HG02840 (cell line): ENCODE results near the gene GPM6B.

Experiments
- ATAC-seq: cut with Tn5 transposase; IDR thresholded peaks from one replicate; pipeline ENCODE4 v1.9.1; 2021; ENCODE audit warnings: mild to moderate bottlenecking, moderate library complexity, moderate number of reproducible peaks; ENCODE audit not compliant: unreplicated experiment, low FRiP score

The GPM6B gene

DNA sequence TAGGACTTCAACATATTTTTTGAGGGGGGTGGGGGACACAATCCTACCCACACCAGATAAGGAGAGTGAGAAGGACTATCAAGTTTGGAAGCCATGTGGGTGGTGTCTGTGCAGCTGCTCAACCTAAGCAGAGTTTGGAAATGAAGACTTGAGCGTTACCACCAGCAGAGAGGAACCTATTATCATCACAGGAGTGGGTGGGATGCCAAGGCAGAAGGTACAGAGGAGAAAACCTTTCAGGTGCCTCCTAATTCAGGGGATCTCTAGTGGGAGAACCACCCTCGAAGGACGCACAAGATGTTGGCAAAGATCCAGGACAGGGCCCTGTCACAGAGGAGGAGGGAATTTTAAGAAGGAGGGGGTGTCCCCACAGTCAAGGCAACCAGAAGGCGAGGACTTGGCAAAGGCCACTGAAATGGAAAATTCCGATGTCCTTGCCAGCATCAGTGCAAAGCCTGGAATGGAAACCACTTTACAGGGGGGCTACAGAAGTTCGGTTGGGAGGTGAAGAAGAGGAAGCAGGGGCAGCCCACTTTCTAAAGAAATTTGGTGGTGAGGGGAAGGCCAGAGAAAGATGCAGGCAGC lies 8.4 kb upstream of the GPM6B start:
- ATAC-seq, result no peak

DNA sequence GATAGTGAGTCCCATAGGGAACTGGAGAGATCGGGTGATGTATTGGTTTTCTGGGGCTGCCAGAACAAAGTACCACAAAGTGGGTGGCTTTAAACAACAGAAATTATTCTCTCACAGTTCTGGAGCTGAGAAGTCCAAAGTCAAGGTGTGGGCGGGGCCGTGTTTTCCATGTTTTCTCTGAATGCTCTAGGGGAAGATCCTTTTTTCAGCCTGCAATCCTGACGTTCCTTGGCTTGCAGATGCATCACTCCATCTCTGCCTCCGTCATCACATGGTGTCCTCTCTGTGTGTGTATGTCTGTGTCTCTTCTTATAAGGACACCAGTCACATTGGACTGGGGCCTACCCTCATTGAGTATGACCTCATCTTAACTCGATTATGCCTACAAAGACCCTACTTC lies 7.9 kb upstream of the GPM6B start:
- ATAC-seq, result no peak

DNA sequence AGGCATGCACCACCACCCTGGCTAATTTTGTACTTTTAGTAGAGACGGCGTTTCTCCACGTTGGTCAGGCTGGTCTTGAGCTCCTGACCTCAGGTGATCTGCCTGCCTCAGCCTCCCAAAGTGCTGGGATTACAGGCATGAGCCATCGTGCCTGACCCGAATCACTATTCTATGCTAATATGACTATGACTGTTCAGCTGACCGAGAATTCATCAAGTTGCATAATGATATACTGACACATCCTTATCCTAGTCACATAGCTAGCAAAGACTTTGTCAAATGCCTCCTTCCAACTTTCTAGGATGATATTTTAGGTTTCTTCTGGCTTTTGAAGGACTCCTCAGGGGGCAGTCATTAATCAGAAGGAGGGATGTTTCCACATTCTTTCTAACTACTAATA lies 4.8 kb upstream of the GPM6B start:
- ATAC-seq, result no peak

DNA sequence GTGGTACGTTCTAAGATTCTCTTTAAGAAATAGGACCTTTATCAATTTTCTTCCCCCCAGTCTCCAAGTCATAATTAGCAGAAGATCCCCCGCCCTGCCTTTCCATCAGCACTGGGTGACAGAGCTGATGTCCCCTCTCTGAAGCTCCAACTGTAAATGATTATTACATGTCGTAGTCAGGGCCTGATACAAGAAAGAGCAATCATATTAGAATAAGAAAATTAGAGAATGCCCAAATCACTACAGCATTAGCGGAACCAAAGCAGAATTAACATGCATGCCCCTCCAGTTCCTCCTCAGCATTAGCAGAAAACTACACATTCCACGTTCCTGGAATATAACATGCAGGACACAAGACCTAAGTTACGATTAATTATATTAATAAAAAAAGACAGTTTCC lies 717 bp downstream of the GPM6B start:
- no peak for ATAC-seq

DNA sequence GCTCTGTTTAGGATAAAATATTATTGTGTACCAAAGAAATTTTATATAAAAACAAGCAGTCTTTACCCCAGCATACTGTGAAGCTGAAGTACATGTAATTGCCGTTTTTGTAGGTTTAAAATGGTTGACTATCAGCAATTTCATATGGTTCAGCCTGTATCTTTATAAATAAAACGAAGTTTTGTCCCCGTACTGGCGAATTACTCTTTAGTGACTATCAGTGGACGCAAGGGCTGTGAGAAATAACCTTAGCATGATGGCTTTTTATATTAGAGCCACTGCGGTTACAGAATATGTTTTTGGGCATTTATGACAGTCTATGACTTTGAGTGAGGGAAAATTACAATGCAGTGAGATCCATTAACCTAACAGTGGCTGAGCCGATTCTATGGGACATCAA lies 1.2 kb downstream of the GPM6B start:
- ATAC-seq, result no peak

DNA sequence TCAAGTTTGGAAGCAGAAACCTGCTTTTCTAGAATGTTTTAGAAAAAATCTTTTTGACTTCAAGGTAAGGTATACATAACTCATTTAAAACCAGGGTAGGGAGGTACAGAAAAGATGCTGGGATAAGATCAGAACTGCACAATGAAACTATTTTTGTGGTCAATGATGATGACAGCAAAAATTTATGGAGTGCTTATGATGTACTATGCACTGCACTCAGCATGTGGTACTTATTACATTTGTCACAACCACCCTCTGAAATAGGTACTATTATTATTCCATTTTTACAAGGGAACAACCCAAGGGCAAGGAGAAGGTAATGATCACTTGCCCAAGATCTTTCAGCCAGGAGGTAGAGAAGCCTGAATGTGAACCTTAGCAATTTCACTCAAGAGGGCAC lies 8.0 kb downstream of the GPM6B start:
- ATAC-seq, result no peak

DNA sequence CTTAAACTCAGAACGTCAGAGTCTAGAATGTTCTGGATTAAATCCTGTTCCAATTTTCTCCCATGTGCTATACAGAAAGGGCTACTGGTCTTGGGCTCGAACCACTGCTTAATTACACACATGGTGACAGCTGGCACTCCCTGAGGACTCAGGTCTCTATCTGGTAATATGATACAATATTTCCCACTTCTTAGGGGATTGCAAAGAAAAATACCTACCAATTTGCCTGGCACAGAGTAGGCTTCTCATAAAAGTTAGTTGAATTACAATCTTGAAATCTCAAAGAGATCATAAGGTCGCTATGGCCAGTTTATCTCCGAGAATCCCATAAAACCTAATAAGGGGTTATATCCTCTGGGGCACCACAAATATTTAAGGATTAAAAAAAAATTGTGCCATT lies 8.6 kb downstream of the GPM6B start:
- no peak for ATAC-seq

DNA sequence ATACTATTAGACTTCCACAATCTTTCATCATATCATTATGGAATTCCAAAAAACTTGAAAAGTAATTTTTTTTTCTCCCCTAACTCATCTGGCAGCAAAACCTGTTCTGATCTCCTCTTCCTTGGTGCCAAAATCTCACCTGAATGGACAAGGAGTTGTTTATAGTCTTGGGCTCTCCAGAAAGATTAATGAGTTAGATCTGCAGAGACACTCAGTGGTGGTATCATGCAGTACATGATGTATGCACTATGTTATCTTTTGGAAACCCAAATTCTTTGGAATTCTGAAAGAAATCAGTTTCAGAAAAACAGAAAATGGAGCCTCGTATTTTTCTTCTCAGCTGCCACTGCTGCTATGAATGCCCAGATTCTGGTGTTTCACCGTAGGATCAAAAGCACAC lies 11.7 kb downstream of the GPM6B start:
- ATAC-seq, result no peak

DNA sequence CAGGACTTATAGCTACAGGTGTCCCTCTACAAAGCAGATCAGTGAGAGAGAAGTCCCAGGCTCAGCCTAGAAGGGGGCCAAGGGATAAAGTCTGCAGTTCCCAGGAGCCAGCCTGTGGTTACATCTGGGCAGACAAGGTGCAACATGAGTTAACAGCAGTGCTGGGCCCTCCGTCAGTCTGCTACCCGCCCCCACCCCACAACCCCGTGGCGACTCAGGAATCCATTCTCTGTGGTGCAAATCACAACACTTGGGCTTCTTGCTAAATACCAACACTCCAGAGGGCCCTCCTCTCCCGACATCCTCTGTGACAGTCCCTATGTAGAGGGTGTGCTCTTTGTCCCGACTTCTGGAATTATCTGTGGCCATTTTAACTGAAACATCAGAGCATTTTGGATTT lies 13.8 kb downstream of the GPM6B start:
- no peak for ATAC-seq

DNA sequence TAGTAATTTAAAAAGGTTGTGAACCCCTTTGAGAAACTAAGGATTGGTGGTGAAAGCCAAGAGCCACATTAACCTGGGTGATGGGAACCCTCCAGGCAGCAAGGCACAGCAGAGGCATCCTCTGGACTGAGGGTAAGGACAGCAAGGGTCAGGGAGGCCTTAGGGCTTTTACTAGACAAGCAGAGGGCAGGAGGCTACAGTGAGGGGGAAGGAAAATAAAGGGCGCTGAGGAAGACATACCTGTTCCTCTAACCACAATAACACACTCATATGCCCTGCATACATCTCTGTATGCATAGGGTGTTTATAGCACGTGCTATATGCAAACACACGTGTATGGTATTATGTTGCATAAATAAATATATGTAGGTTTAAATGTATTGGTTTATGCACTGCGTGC lies 18.7 kb downstream of the GPM6B start:
- no peak for ATAC-seq

DNA sequence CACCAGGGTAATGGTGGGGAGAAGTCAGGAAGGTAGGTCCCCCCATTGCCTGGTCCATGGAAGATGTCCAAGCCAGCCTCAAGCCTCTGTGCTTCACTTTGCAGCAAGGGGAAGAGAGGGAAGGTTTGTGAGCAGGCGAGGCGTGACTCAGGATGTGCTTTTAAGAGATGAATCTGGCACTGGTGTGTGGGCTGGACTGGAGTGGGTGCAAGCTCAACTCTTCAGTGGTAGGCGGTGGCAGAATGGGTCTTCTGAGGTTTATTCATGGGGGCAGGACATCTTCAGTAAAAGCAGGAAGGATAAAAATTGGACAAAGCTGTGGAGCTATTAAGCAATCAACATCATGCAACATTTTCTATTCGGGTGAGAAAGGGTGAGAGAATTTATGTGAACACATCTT lies 19.4 kb downstream of the GPM6B start:
- no peak for ATAC-seq

DNA sequence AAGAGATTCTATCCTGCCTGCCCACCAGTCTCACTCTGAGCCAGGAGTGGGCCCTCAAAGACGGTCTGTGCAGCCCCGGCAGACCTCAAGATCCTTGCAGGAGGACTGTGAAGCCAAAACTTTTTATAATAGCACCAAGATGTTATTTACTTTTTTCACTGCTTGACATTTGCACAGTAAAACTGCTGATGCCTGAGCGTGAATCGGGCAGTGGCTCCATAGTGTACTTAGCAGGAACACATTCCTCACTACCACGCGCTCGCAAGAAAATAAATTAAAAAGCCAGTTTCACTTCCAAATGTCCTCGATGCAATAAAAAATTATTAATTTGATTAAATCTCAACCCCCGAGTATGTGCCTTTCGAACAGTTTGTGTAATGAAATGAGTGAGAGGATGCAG lies 22.5 kb downstream of the GPM6B start:
- ATAC-seq, result no peak

DNA sequence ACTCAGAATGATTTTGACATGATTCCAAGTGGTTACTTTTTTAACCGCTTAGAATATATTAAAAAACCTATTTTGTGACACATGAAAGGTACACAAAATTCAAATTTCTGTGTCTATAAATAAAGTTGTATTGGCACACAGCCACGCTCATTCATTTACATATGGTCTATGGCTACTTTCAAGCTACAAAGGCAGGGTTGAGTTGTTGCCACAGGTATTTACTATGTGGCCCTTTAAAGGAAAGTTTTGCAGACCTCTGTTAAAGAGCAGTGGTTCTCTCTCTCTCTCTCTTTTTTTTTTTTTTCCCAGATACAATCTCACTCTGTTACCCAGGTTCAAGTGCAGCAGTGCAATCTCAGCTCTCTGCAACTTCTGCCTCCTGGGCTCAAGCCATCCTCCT lies 23.0 kb downstream of the GPM6B start:
- no peak for ATAC-seq

DNA sequence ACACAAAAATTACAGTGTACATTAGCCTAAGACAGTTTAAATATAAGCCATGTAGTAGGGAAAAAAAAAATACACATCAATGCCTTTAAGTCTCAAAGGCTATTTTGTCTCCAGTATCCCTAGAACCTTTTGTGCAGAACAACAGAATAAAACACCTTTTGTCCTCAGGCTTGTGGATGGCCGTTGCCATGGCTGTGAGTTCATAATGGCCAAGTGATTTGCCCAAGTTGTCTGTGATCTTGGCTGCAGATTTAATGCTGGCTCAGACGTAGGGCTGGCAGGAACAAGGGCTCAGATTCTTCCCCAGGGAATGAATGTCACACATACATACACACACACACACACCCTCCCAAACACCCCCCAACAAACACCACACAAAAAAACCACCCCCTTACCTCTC lies 25.3 kb downstream of the GPM6B start:
- ATAC-seq, result no peak

DNA sequence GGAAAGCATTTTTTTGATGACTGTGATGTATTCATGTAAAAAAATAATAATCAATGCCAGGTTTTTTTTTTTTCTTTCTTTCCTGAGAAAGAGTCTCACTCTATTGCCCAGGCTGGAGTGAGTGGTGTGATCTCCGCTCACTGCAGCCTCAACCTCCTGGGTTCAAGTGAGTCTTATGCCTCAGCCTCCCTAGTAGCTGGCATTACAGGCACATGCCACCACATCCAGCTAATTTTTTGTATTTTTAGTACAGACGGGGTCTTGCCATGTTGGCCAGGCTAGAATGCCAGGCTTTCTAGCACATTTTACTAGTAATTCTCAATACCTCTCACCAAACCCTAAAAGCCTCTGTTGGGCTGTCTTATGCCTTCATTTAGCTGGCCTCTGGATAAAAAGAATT lies 25.7 kb downstream of the GPM6B start:
- no peak for ATAC-seq

DNA sequence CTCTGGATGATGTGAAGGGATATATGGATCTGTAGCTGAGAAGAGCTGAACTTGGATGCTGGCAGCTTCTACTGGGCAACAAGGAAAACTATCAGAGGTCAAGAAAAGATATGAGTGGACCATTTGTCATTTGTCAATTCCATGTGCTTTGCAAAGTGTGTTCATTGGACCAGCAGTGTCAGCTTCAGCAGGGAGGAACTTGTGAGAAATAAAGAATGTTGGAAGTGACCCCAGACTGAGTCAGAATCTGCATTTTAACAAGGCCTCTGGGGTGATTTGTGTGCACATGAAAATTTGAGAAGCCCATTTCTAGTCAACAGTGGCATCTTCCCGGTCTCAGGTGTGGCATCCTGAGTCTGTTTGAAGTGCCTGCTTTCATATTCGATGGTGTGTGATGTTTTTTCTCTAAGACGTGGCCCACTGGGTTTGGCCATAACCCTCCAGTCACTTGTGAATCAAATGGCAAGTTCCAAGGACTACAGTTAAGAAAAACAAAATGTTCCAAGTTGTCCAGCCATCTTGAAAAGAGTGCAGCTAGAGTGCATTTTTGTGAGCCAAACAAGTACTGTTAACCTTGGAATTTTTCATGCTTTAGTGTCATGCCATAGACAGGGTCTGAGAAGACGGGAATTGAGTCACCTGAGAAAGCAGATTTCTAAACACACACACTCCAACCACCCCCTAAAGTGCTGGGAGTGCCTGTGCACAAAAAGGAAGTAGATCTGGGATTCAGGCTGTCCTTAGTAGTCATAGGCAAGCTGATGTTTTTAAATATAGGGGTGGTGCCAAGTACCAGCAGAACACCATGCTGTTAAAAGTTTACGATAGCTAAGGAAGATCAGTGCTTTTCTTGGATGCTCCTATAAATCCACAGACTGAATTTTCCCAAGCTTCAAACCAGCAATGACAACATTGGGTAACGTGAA lies 26.4 kb downstream of the GPM6B start:
- no peak for ATAC-seq

DNA sequence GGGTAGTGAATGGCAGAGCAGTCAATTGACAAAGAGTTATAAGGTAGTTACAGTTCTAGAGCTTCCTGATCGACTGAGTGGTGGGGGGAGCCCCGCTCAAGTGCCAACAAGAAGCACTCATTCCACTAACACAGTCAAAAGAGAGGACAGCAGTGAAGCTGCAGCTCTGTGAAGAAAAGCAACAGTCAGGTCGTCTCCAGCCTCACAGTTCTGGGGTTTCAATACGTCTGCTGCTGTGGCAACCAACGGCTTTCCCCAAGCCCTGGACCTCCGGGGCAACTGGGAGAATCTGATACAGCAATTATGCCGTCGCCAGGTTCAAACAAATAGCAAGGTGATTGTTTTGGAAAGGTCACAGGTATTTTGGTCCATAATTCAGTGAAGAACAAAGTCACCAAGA lies 30.8 kb downstream of the GPM6B start:
- ATAC-seq, result no peak

DNA sequence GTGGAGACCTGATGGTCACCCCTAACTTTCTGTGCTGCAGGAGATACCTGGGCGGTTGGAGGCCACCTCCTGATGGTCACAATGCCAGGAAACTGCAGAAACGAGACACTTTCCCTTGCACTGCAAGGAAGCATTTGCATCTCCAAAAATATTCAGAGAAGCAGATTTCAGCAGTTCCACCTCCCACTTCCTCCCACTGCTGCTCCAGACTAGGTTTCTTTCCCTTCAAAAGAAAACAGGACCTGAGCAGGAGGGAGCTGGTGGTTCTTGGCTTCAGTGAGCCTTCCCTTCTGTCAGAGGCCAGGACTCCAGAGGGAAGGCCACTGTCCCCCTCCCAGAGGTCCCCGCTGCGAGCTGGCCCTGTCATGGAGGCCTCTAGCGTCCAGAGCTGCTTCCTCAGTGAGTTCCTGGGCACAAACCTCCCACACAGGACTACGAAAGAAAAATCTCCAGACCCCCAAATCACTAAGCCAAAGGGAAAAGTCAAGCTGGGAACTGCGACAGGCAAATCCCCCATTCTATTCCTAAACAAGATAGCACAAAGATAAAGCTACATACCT lies 35.9 kb downstream of the GPM6B start:
- ATAC-seq, result no peak

DNA sequence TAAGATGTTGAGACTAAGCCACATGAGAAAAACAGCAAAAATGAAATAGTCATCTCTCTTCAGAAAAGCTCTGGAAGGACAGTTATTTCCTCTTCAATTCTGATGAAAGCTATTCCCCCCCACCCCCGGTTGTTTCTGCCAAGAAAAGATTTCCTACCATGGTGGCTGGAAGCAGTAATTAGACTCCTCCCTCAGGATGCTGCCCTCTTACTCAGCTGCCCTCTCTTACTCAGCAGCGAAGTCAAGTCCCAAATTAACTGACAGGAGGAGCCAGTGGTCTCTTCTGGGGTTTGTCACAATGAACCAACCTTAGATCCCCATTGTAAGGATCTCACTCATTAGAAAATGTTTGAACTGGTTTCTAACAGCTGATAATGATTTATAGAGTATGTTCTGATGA lies 38.0 kb downstream of the GPM6B start:
- no peak for ATAC-seq

DNA sequence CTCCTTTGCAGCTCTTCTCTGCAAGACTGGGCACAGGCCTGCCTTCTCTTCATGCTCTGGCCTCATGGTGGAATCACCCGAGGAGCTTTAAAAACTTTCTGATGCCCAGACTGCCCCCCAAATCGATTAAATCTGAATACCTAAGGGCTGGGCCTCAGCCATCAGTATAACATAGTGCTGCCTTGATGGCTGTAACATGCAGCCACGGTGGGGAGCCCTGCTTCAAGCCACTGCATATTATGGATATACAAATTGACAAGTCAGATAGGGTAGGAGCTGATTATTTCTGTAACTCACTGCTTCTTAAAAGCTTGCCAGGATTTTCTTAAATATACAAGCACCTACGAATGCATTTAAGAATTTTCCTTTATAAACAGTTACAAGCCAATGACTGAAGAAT lies 40.5 kb downstream of the GPM6B start:
- ATAC-seq, result no peak

DNA sequence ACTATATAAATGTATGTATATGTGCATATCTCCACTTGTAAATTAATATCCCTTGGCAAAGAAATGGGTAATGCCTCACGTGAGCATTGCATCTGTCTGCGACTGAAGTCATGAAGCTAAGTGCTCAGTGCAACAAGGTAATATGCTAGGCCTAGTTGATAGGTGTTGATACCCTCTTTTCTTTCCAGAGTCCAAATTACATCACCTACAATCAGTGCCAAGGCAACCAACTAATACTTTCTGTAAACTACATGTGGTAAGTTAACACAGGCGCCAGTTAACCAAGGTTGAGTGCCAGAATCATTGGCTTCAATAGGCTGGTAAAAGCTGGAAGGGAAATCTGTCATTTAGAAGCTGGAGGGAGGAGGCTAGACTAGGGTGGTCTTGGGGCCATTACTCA lies 41.1 kb downstream of the GPM6B start:
- no peak for ATAC-seq

DNA sequence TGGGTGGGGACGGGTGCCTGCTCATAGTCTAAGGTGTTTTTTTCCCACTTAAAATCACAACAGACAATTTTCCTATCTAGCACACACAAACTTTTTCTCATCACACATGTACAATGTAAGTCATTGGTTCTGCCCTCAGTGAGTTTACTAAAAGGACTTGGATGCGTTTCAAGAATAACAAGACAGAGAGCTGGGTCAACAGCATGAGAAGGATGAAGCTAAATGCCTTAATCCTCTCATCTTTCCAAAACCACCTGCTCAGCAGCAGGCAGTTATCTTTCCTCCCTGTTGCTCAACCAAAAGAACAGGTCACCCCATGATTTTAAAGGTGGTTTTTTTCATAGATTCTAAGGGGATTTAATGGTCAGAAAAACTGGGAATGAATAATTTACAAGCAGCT lies 42.2 kb downstream of the GPM6B start:
- no peak for ATAC-seq
